A673 (cell line): ENCODE data around the gene MBNL2. TPM values are rescaled to one million over a fixed set of nuclear protein-coding genes. Genes with fewer than 3 reads are reported as not detected.

Experiments used
- BruUV-seq: library from RNA; stranded (reverse); fragments of 400-500 nt; replicated peaks from 2 replicates; lab custom pipeline; 2021; lab: Mats Ljungman, UMichigan
- CTCF ChIA-PET: fragments of 300-600 bp; sonication (Branson Sonifier 250); formaldehyde crosslinking; loops from one replicate; lab custom pipeline; 2022; ENCODE audit warnings: antibody characterized with exemption; lab: Charles Lee
- POLR2A ChIA-PET: fragments of 300-600 bp; sonication (Branson Sonifier 250); formaldehyde crosslinking; loops from one replicate; lab custom pipeline; 2022; ENCODE audit warnings: antibody characterized with exemption; ENCODE audit not compliant: low non-redundant PET; lab: Charles Lee
- DNase-seq: peaks from one replicate; pipeline ENCODE4 v3.0.0-alpha.2; 2015; ENCODE audit warnings: low spot score
- H3K27ac ChIP-seq: fragments of 200-600 bp; sonication (generic); 2 replicates; pipeline ENCODE4 v1.5.1; 2016; ENCODE audit warnings: mixed run types, low read depth, mild to moderate bottlenecking, mixed read lengths, antibody characterized with exemption, low read length; ENCODE audit not compliant: poor library complexity, severe bottlenecking
- H3K27me3 ChIP-seq: fragments of 200-600 bp; sonication (generic); replicated peaks from 2 replicates; pipeline ENCODE4 v1.6.1; 2017; ENCODE audit warnings: mixed run types, low read depth, mild to moderate bottlenecking, mixed read lengths, antibody characterized with exemption, low read length; ENCODE audit not compliant: insufficient read depth, poor library complexity
- H3K36me3 ChIP-seq: fragments of 200-600 bp; sonication (generic); 2 replicates; pipeline ENCODE4 v1.6.1; 2016; ENCODE audit warnings: mixed run types, mild to moderate bottlenecking, mixed read lengths, antibody characterized with exemption, low read length; ENCODE audit not compliant: insufficient read depth, poor library complexity, severe bottlenecking
- H3K4me1 ChIP-seq: fragments of 200-600 bp; sonication (generic); 2 replicates; pipeline ENCODE4 v1.6.1; 2017; ENCODE audit warnings: mixed run types, mild to moderate bottlenecking, mixed read lengths, antibody characterized with exemption, low read length; ENCODE audit not compliant: insufficient read depth, poor library complexity, severe bottlenecking
- H3K4me3 ChIP-seq: fragments of 200-600 bp; sonication (generic); 2 replicates; pipeline ENCODE4 v1.5.1; 2016; ENCODE audit warnings: low read depth, mixed run types, mild to moderate bottlenecking, mixed read lengths, low read length; ENCODE audit not compliant: poor library complexity, severe bottlenecking
- H3K9me3 ChIP-seq: fragments of 200-600 bp; sonication (generic); 2 replicates; pipeline ENCODE4 v1.6.1; 2016; ENCODE audit warnings: mixed run types, low read depth, mild to moderate bottlenecking, mixed read lengths, antibody characterized with exemption, low read length; ENCODE audit not compliant: poor library complexity, severe bottlenecking
- EZH2 ChIP-seq: fragments of 200-600 bp; sonication (generic); IDR thresholded peaks from 2 replicates; pipeline ENCODE4 v1.6.1; 2017; ENCODE audit warnings: borderline replicate concordance, low read depth, mild to moderate bottlenecking, mixed read lengths, antibody characterized with exemption, low read length; ENCODE audit not compliant: poor library complexity, severe bottlenecking
- intact Hi-C: fragments of 100-400 bp; cut with micrococcal nuclease; formaldehyde crosslinking; loops from one replicate; pipeline ENCODE4 v1.10.0; 2022; ENCODE audit not compliant: unreplicated experiment
- total RNA-seq: library from RNA; stranded (reverse); gene quantifications from 2 replicates; pipeline ENCODE4 v1.2.3, GENCODE V29; 2021
- TF ChIP-seq, protein P1 (sequence below): fragments of 300-800, 200-600 bp; sonication (generic); conservative IDR thresholded peaks from 2 replicates; pipeline ENCODE4 v1.5.1; 2017; ENCODE audit warnings: low read depth, mild to moderate bottlenecking, antibody characterized with exemption, low read length, moderate library complexity, mixed read lengths

The MBNL2 gene
- total RNA-seq, 1 experiment from 2014 or later, result 12.0 TPM

GRCh38 chr13:97373787-97374186, 151.7 kb downstream of the MBNL2 start:
- peaks cover 3% of the 10 kb centered on the region for H3K4me1 ChIP-seq
- no peak overlapping the region for H3K27ac ChIP-seq
- H3K4me3 ChIP-seq, result no peak overlapping the region
- no peaks in the 10 kb centered on the region for H3K36me3 ChIP-seq
- ChIA-PET CTCF (no interaction called here), POLR2A (no interaction called here)
- no TSS peak for BruUV-seq
- H3K9me3 ChIP-seq, result no peaks in the 10 kb centered on the region
- TF ChIP-seq, protein P1, sequence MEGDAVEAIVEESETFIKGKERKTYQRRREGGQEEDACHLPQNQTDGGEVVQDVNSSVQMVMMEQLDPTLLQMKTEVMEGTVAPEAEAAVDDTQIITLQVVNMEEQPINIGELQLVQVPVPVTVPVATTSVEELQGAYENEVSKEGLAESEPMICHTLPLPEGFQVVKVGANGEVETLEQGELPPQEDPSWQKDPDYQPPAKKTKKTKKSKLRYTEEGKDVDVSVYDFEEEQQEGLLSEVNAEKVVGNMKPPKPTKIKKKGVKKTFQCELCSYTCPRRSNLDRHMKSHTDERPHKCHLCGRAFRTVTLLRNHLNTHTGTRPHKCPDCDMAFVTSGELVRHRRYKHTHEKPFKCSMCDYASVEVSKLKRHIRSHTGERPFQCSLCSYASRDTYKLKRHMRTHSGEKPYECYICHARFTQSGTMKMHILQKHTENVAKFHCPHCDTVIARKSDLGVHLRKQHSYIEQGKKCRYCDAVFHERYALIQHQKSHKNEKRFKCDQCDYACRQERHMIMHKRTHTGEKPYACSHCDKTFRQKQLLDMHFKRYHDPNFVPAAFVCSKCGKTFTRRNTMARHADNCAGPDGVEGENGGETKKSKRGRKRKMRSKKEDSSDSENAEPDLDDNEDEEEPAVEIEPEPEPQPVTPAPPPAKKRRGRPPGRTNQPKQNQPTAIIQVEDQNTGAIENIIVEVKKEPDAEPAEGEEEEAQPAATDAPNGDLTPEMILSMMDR, result no peak
- no peak for TF ChIP-seq EZH2
- H3K27me3 ChIP-seq, result no peaks in the 10 kb centered on the region
- intact Hi-C loops, result no loop called here
- no peak for DNase-seq

GRCh38 chr13:97376981-97377380, 154.8 kb downstream of the MBNL2 start:
- ChIA-PET CTCF (no interaction called here), POLR2A (interaction anchor here (0.6 kb wide), 1 partner anchor 1325 kb away, joined by 7 read pairs; no protein-coding TSS in a partner anchor)
- Histone ChIP-seq H3K36me3 (no peaks in the 10 kb centered on the region), H3K27ac (no peak overlapping the region), H3K9me3 (no peaks in the 10 kb centered on the region), H3K4me3 (no peak overlapping the region), H3K27me3 (no peaks in the 10 kb centered on the region), H3K4me1 (no peaks in the 10 kb centered on the region)
- TF ChIP-seq, protein P1, result no peak
- TF ChIP-seq EZH2, result no peak
- intact Hi-C loops, result no loop called here
- DNase-seq, result no peak
- BruUV-seq, result no TSS peak

- no peaks in the 10 kb centered on the region for H3K4me1 ChIP-seq
- H3K27ac ChIP-seq, result no peak overlapping the region
- H3K36me3 ChIP-seq, result no peaks in the 10 kb centered on the region
- no peaks in the 10 kb centered on the region for H3K9me3 ChIP-seq
- ChIA-PET POLR2A (no interaction called here), CTCF (no interaction called here)
- BruUV-seq, result no TSS peak
- DNase-seq, result no peak
- H3K4me3 ChIP-seq, result no peak overlapping the region
- TF ChIP-seq, protein P1, result no peak
- no peak for TF ChIP-seq EZH2
- intact Hi-C loops, result no loop called here
- H3K27me3 ChIP-seq, result no peaks in the 10 kb centered on the region
These were observed 157.3 kb downstream of the MBNL2 start for GRCh38 chr13:97379386-97379785.
